ENCODE measurements around the gene UBL4B. TPM values are rescaled to one million over a fixed set of nuclear protein-coding genes. Genes with fewer than 3 reads are reported as not detected.

Gene UBL4B
- total RNA-seq, 2 donors from 2014 or later, result not detected

- Histone ChIP-seq H3K36me3 (no peaks in the 10 kb centered on the region), H3K4me3 (no peak overlapping the region), H3K27me3 (peaks cover 0 to 6% of the 10 kb centered on the region in 2 donors), H3K27ac (no peak overlapping the region), H3K9me3 (no peaks in the 10 kb centered on the region), H3K4me1 (peaks cover 0 to 9% of the 10 kb centered on the region in 2 donors)
- DNase-seq (ENCODE audit: low spot score), result no peak
- TF ChIP-seq CTCF (IDR thresholded peaks at IDR 0.05), result no peak
Observed at GRCh38 chr1:110132682-110133081, 20.4 kb downstream of the UBL4B start.

GRCh38 chr1:110133436-110133835, 21.2 kb downstream of the UBL4B start:
- Histone ChIP-seq H3K36me3 (no peaks in the 10 kb centered on the region), H3K27ac (no peak overlapping the region), H3K4me3 (no peak overlapping the region), H3K9me3 (no peaks in the 10 kb centered on the region), H3K27me3 (peaks cover 0 to 6% of the 10 kb centered on the region in 2 donors), H3K4me1 (peaks cover 0 to 9% of the 10 kb centered on the region in 2 donors)
- no peak for DNase-seq (ENCODE audit: low spot score)
- TF ChIP-seq CTCF (IDR thresholded peaks at IDR 0.05), result no peak

- H3K27me3 ChIP-seq, result peaks cover 0 to 6% of the 10 kb centered on the region in 2 donors
- no peak overlapping the region for H3K4me3 ChIP-seq
- H3K9me3 ChIP-seq, result no peaks in the 10 kb centered on the region
- H3K36me3 ChIP-seq, result no peaks in the 10 kb centered on the region
- no peak overlapping the region for H3K27ac ChIP-seq
- TF ChIP-seq CTCF (IDR thresholded peaks at IDR 0.05), result no peak
- H3K4me1 ChIP-seq, result peaks cover 0 to 9% of the 10 kb centered on the region in 2 donors
- no peak for DNase-seq (ENCODE audit: low spot score)
Observed at GRCh38 chr1:110134050-110134595, 21.9 kb downstream of the UBL4B start.

DNA sequence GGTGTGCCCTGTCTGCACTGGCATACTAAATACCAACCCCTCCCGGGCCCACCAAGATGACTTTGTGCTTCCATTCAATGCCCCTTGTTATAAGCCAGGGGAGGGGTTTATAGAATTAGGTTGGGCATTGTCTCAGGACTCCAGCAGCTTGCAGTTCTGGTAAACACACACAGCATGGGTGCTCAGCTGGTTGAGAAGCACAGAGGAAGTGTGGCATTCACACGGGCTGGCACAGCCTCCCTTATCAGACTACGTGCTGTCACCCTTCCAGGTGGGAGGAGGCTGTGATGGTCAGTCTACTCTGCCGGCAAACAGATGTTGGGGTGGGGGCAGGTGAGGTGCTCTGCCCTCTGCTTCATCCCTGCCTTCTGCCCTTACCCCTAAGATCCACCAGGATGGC, 23.0 kb downstream of the UBL4B start:
- no peaks in the 10 kb centered on the region for H3K9me3 ChIP-seq
- DNase-seq (ENCODE audit: low spot score), result no peak
- no peak overlapping the region for H3K27ac ChIP-seq
- TF ChIP-seq CTCF (IDR thresholded peaks at IDR 0.05), result no peak
- no peaks in the 10 kb centered on the region for H3K36me3 ChIP-seq
- no peak overlapping the region for H3K4me3 ChIP-seq
- H3K4me1 ChIP-seq, result peaks cover 0 to 3% of the 10 kb centered on the region in 2 donors
- H3K27me3 ChIP-seq, result peaks cover 0 to 3% of the 10 kb centered on the region in 2 donors

GRCh38 chr1:110135666-110136065, 23.4 kb downstream of the UBL4B start:
- no peak for TF ChIP-seq CTCF (IDR thresholded peaks at IDR 0.05)
- Histone ChIP-seq H3K9me3 (no peaks in the 10 kb centered on the region), H3K4me3 (no peak overlapping the region), H3K4me1 (no peaks in the 10 kb centered on the region), H3K36me3 (no peaks in the 10 kb centered on the region), H3K27ac (no peak overlapping the region), H3K27me3 (no peaks in the 10 kb centered on the region)
- DNase-seq (ENCODE audit: low spot score), result no peak

DNA sequence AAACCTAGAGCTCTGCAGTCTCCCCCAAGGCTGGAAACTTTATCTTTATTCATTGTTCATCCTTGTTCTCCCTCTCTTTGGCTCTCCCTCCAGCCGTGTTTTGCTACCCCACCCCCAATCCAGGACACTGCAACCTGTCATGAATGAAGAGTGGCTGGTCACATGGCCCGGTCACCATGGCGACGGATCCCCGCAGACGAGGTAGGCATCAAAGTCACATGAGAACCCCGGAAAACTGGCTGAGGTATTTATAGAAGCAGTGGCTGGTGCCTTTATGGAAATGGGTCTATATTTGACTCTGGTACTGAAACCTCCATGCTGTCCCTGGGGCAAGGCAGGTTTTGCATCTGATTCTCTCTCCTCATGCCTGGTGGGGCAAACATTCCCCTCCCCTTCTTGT, 24.7 kb downstream of the UBL4B start:
- Histone ChIP-seq H3K9me3 (no peaks in the 10 kb centered on the region), H3K4me3 (no peak overlapping the region), H3K27me3 (no peaks in the 10 kb centered on the region), H3K27ac (no peak overlapping the region), H3K4me1 (no peaks in the 10 kb centered on the region), H3K36me3 (no peaks in the 10 kb centered on the region)
- no peak for TF ChIP-seq CTCF (IDR thresholded peaks at IDR 0.05)
- no peak for DNase-seq (ENCODE audit: low spot score)
